ENCODE measurements around the gene AGAP2. TPM values are rescaled to one million over a fixed set of nuclear protein-coding genes. Genes with fewer than 3 reads are reported as not detected.

AGAP2 gene
- total RNA-seq, 1 donor from 2014 or later, result 1.7 TPM

GRCh38 chr12:57726151-57726883, 12.2 kb downstream of the AGAP2 start:
- Mint-ChIP-seq H3K9me3 (peaks cover 7% of the 10 kb centered on the region), H3K4me1 (peaks cover 12% of the 10 kb centered on the region), H3K27ac (no peak overlapping the region), H3K4me3 (peak overlapping the region; percentile 86), H3K36me3 (peaks cover 4% of the 10 kb centered on the region), H3K27me3 (ENCODE audit: insufficient read depth, low read depth) (peaks cover 46% of the 10 kb centered on the region)
- TF ChIP-seq EZH2phosphoT487 (IDR thresholded peaks at IDR 0.05) (peak; percentile 16), EZH2 (IDR thresholded peaks at IDR 0.05) (no peak), CTCF (IDR thresholded peaks at IDR 0.05) (peak; percentile 86)
- H3K4me2 ChIP-seq, result peak overlapping the region; percentile 94
- H3F3A ChIP-seq (ENCODE audit: low read depth), result no peaks in the 10 kb centered on the region
- H3K9me3 ChIP-seq (ENCODE audit: low read depth), result no peaks in the 10 kb centered on the region
- H3K36me3 ChIP-seq, result no peaks in the 10 kb centered on the region
- H3K4me3 ChIP-seq, result peak overlapping the region; percentile 77
- H3K4me1 ChIP-seq, result peaks cover 3% of the 10 kb centered on the region
- peak overlapping the region; percentile 94 for H2AFZ ChIP-seq (replicated peaks)
- peaks cover 87% of the 10 kb centered on the region for H3K27me3 ChIP-seq
- peaks cover 24% of the 10 kb centered on the region for H4K20me1 ChIP-seq (ENCODE audit: low read depth)
- H3K27ac ChIP-seq, result no peak overlapping the region
- H3K79me2 ChIP-seq (ENCODE audit: low read depth), result no peaks in the 10 kb centered on the region
- DNase-seq (ENCODE audit: low spot score), result peak; percentile 93
- no peak overlapping the region for H3K9ac ChIP-seq

- TF ChIP-seq EZH2phosphoT487 (IDR thresholded peaks at IDR 0.05) (no peak), EZH2 (IDR thresholded peaks at IDR 0.05) (no peak), CTCF (IDR thresholded peaks at IDR 0.05) (no peak)
- H3K79me2 ChIP-seq (ENCODE audit: low read depth), result no peaks in the 10 kb centered on the region
- Mint-ChIP-seq H3K4me3 (peak overlapping the region; percentile 86), H3K27me3 (ENCODE audit: insufficient read depth, low read depth) (peaks cover 41% of the 10 kb centered on the region), H3K36me3 (peaks cover 2% of the 10 kb centered on the region), H3K4me1 (peaks cover 12% of the 10 kb centered on the region), H3K9me3 (peaks cover 7% of the 10 kb centered on the region), H3K27ac (no peak overlapping the region)
- peak overlapping the region; percentile 94 for H3K4me2 ChIP-seq
- no peak for DNase-seq (ENCODE audit: low spot score)
- peaks cover 82% of the 10 kb centered on the region for H3K27me3 ChIP-seq
- no peak overlapping the region for H3K27ac ChIP-seq
- H3K9me3 ChIP-seq (ENCODE audit: low read depth), result no peaks in the 10 kb centered on the region
- no peaks in the 10 kb centered on the region for H3F3A ChIP-seq (ENCODE audit: low read depth)
- H3K9ac ChIP-seq, result no peak overlapping the region
- H3K36me3 ChIP-seq, result no peaks in the 10 kb centered on the region
- H3K4me1 ChIP-seq, result peaks cover 3% of the 10 kb centered on the region
- peak overlapping the region; percentile 77 for H3K4me3 ChIP-seq
- peak overlapping the region; percentile 63 for H2AFZ ChIP-seq (replicated peaks)
- H4K20me1 ChIP-seq (ENCODE audit: low read depth), result peaks cover 24% of the 10 kb centered on the region
These were observed 12.7 kb downstream of the AGAP2 start for GRCh38 chr12:57725851-57726150.

GRCh38 chr12:57724936-57725740, 13.4 kb downstream of the AGAP2 start:
- no peak for DNase-seq (ENCODE audit: low spot score)

More at GRCh38 chr12:57724936-57725740, 13.4 kb downstream of the AGAP2 start:
- Mint-ChIP-seq H3K36me3 (peaks cover 2% of the 10 kb centered on the region), H3K27ac (no peak overlapping the region), H3K27me3 (ENCODE audit: insufficient read depth, low read depth) (peaks cover 39% of the 10 kb centered on the region), H3K4me1 (peaks cover 12% of the 10 kb centered on the region), H3K4me3 (peak overlapping the region; percentile 47), H3K9me3 (peaks cover 7% of the 10 kb centered on the region)
- no peak overlapping the region for H3K4me3 ChIP-seq
- H3F3A ChIP-seq (ENCODE audit: low read depth), result no peaks in the 10 kb centered on the region
- peaks cover 21% of the 10 kb centered on the region for H4K20me1 ChIP-seq (ENCODE audit: low read depth)
- H3K36me3 ChIP-seq, result no peaks in the 10 kb centered on the region
- peaks cover 3% of the 10 kb centered on the region for H3K4me1 ChIP-seq
- H3K79me2 ChIP-seq (ENCODE audit: low read depth), result no peaks in the 10 kb centered on the region
- H3K27me3 ChIP-seq, result peaks cover 75% of the 10 kb centered on the region
- no peak for TF ChIP-seq CTCF (IDR thresholded peaks at IDR 0.05)
- TF ChIP-seq EZH2phosphoT487 (IDR thresholded peaks at IDR 0.05), result no peak
- TF ChIP-seq EZH2 (IDR thresholded peaks at IDR 0.05), result no peak
- H2AFZ ChIP-seq (replicated peaks), result no peak overlapping the region
- no peak overlapping the region for H3K4me2 ChIP-seq
- H3K9ac ChIP-seq, result no peak overlapping the region
- H3K9me3 ChIP-seq (ENCODE audit: low read depth), result no peaks in the 10 kb centered on the region
- no peak overlapping the region for H3K27ac ChIP-seq

All from neural progenitor cell (in vitro differentiated cells).